CD4-positive, alpha-beta T cell treated with Interleukin-2 at 100 ng/mL for 4 hours (primary cell): ENCODE results near the gene ANAPC7.
"Not testable (repeated sequence)": the region's sequence is repeated elsewhere in the genome, so short reads cannot be mapped to it uniquely, and the experiment has no call there.

Experiments used
- DNase-seq: peaks from one replicate; pipeline ENCODE4 v3.0.0-alpha.2; 2020; ENCODE audit warnings: low spot score

The ANAPC7 gene

GRCh38 chr12:110348431-110349059 is 55.0 kb downstream of the ANAPC7 start:
- no peak for DNase-seq

- no peak for DNase-seq
Observed at GRCh38 chr12:110347767-110348166, 55.7 kb downstream of the ANAPC7 start.

GRCh38 chr12:110345963-110346362 is 57.5 kb downstream of the ANAPC7 start:
- DNase-seq: no peak

- DNase-seq: no peak
Observed at GRCh38 chr12:110345176-110345661, 58.3 kb downstream of the ANAPC7 start.

- no peak for DNase-seq
Observed at GRCh38 chr12:110344657-110345056, 58.9 kb downstream of the ANAPC7 start.

- DNase-seq: no peak
Observed at GRCh38 chr12:110343736-110344555, 59.6 kb downstream of the ANAPC7 start.

- DNase-seq: no peak
Observed at GRCh38 chr12:110343114-110343513, 60.4 kb downstream of the ANAPC7 start.

GRCh38 chr12:110342157-110342556 is 61.4 kb downstream of the ANAPC7 start:
- DNase-seq: no peak

- no peak for DNase-seq
Observed at GRCh38 chr12:110340706-110341105, 62.8 kb downstream of the ANAPC7 start.

- DNase-seq: not testable (repeated sequence)
Observed at GRCh38 chr12:110340261-110340660, 63.2 kb downstream of the ANAPC7 start.

- DNase-seq: no peak
Observed at GRCh38 chr12:110339184-110339952, 64.1 kb downstream of the ANAPC7 start.

- DNase-seq: no peak
Observed at GRCh38 chr12:110338754-110339153, 64.8 kb downstream of the ANAPC7 start.

GRCh38 chr12:110337912-110338710 is 65.4 kb downstream of the ANAPC7 start:
- DNase-seq: no peak

GRCh38 chr12:110335481-110336045 is 67.9 kb downstream of the ANAPC7 start:
- no peak for DNase-seq

- no peak for DNase-seq
Observed at GRCh38 chr12:110333201-110333600, 70.3 kb downstream of the ANAPC7 start.

- no peak for DNase-seq
Observed at GRCh38 chr12:110330544-110330943, 73.0 kb downstream of the ANAPC7 start.

- DNase-seq: no peak
Observed at GRCh38 chr12:110330124-110330523, 73.4 kb downstream of the ANAPC7 start.

GRCh38 chr12:110329710-110330109 is 73.8 kb downstream of the ANAPC7 start:
- DNase-seq: no peak
